Activated naive CD4-positive, alpha-beta T cell treated with anti-CD3 and anti-CD28 coated beads for 36 hours (primary cell): ENCODE measurements around the gene CDK4. TPM values are rescaled to one million over a fixed set of nuclear protein-coding genes. Genes with fewer than 3 reads are reported as not detected.
A peak's percentile ranks its signal among the peaks of the same experiment; 100 is the strongest.

ENCODE experiments used
- CTCF ChIA-PET: fragments of 350-600 bp; sonication (Branson Sonifier 250); formaldehyde crosslinking; loops from one replicate; lab custom pipeline; 2021; ENCODE audit warnings: antibody characterized with exemption; lab: Charles Lee
- DNase-seq: peaks from one replicate; pipeline ENCODE4 v3.0.0-alpha.2; 2020
- H3K27ac Mint-ChIP-seq: one replicate; pipeline ENCODE4 v1.8.0; 2021; ENCODE audit warnings: mild to moderate bottlenecking, mixed read lengths
- H3K27me3 Mint-ChIP-seq: one replicate; pipeline ENCODE4 v1.8.0; 2021; ENCODE audit warnings: low read depth, mixed read lengths
- H3K36me3 Mint-ChIP-seq: one replicate; pipeline ENCODE4 v1.8.0; 2021; ENCODE audit warnings: low read depth, mixed read lengths
- H3K4me1 Mint-ChIP-seq: one replicate; pipeline ENCODE4 v1.8.0; 2021; ENCODE audit warnings: low read depth, mixed read lengths
- H3K4me3 Mint-ChIP-seq: one replicate; pipeline ENCODE4 v1.8.0; 2021; ENCODE audit warnings: mild to moderate bottlenecking, moderate library complexity, mixed read lengths
- H3K9me3 Mint-ChIP-seq: one replicate; pipeline ENCODE4 v1.8.0; 2021; ENCODE audit warnings: mixed read lengths
- intact Hi-C: fragments of 100-400 bp; cut with micrococcal nuclease; formaldehyde crosslinking; loops from one replicate; pipeline ENCODE4 v1.15.1; 2023
- total RNA-seq, 2 experiments: library from RNA; stranded (reverse); gene quantifications; one replicate each; pipeline ENCODE4 v1.2.3, GENCODE V29; 2021

CDK4 gene
- total RNA-seq, 2 experiments from 2014 or later, result 194 to 202 TPM

DNA sequence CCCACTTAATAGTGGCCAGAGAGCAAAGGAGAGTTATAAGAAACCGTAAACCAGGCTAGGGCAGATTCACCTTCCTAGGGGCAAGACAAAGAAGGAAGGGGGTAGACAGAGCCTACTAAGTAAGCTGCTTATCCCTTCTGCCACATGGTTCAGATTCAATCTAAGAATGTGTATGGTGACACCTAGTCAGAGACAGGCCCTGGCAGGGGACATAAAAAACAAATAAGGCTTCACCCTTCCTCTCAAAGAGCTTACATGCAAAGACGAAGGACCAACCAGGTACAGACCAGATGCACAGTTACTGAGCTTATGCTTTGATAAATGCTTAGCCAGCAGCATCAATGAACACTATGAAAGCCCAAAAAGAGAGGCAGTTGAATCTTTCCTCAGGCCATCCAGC, 10.4 kb upstream of the CDK4 start:
- CTCF ChIA-PET, result interaction anchor here (1.0 kb wide), 1 partner anchor 147 kb away, joined by 8 read pairs; no protein-coding TSS in a partner anchor
- Mint-ChIP-seq H3K4me1 (peaks cover 42% of the 10 kb centered on the region), H3K9me3 (no peaks in the 10 kb centered on the region), H3K36me3 (peaks cover 13% of the 10 kb centered on the region), H3K27ac (no peak overlapping the region), H3K4me3 (no peak overlapping the region), H3K27me3 (peaks cover 6% of the 10 kb centered on the region)
- DNase-seq, result no peak
- intact Hi-C loops, result no loop called here

GRCh38 chr12:57761391-57761998, 9.4 kb upstream of the CDK4 start:
- H3K4me3 Mint-ChIP-seq, result no peak overlapping the region
- CTCF ChIA-PET, result interaction anchor here (0.5 to 1.5 kb wide), 4 partner anchors 11 to 148 kb away, joined by 3 to 8 read pairs (median 4); partner anchors contain the start of gene TSFM
- peaks cover 19% of the 10 kb centered on the region for H3K36me3 Mint-ChIP-seq

GRCh38 chr12:57760347-57760982, 8.4 kb upstream of the CDK4 start:
- no peak for DNase-seq
- Mint-ChIP-seq H3K4me3 (no peak overlapping the region), H3K4me1 (peaks cover 40% of the 10 kb centered on the region), H3K36me3 (peaks cover 19% of the 10 kb centered on the region), H3K27me3 (no peaks in the 10 kb centered on the region), H3K9me3 (no peaks in the 10 kb centered on the region), H3K27ac (no peak overlapping the region)
- intact Hi-C loops, result no loop called here
- CTCF ChIA-PET, result interaction anchor here (0.5 to 2.3 kb wide), 11 partner anchors 10 to 145 kb away, joined by 3 to 17 read pairs (median 6); partner anchors contain the start of genes EEF1AKMT3, METTL1 and TSFM

More at GRCh38 chr12:57761391-57761998, 9.4 kb upstream of the CDK4 start:
- intact Hi-C loops, result no loop called here
- H3K27me3 Mint-ChIP-seq, result peaks cover 4% of the 10 kb centered on the region
- no peak for DNase-seq
- H3K4me1 Mint-ChIP-seq, result peaks cover 41% of the 10 kb centered on the region
- no peaks in the 10 kb centered on the region for H3K9me3 Mint-ChIP-seq
- H3K27ac Mint-ChIP-seq, result no peak overlapping the region

DNA sequence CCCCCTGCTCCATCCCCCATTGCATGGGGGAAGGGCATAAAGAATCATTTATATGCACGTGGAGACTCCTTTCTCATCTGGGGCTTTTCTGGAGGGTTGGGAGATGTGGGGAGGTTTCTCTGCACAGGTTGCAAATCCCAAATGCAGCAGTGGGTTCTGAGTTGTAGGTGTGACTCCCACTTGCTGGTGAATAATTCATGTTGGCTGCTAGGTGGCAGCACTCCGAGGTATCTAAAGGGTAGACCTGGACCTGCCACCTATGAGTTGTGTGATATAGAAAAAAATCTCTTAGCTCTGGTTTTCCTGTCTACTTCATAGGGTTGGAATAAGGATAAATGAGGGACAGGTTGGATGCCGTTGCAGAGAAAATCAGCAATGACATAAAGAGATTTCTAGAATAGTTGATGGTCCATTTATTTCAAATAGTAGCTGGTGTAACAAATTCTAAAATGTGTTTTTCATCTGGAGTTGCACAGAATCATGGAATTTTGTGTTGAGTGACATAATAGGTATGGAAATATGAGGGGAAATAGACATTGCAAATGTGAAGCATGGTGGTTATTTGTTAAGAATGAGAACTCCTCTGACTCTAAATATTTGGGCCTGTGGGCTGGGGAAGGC, 7.4 kb upstream of the CDK4 start:
- peak; percentile 63 for DNase-seq
- no peaks in the 10 kb centered on the region for H3K9me3 Mint-ChIP-seq
- H3K27me3 Mint-ChIP-seq, result no peaks in the 10 kb centered on the region
- H3K4me3 Mint-ChIP-seq, result no peak overlapping the region
- peaks cover 19% of the 10 kb centered on the region for H3K36me3 Mint-ChIP-seq
- intact Hi-C loops, result no loop called here
- H3K4me1 Mint-ChIP-seq, result peaks cover 39% of the 10 kb centered on the region
- CTCF ChIA-PET, result interaction anchor here (0.7 to 2.3 kb wide), 22 partner anchors 8 to 179 kb away, joined by 3 to 17 read pairs (median 4); partner anchors contain the start of genes EEF1AKMT3, METTL1, TSFM and TSPAN31
- H3K27ac Mint-ChIP-seq, result no peak overlapping the region

- peaks cover 40% of the 10 kb centered on the region for H3K4me1 Mint-ChIP-seq
- CTCF ChIA-PET, result interaction anchor here (0.6 to 2.3 kb wide), 19 partner anchors 9 to 180 kb away, joined by 3 to 17 read pairs (median 5); partner anchors contain the start of genes TSFM and TSPAN31
- no peaks in the 10 kb centered on the region for H3K9me3 Mint-ChIP-seq
- DNase-seq, result no peak
- no peaks in the 10 kb centered on the region for H3K27me3 Mint-ChIP-seq
- H3K27ac Mint-ChIP-seq, result no peak overlapping the region
- H3K36me3 Mint-ChIP-seq, result peaks cover 18% of the 10 kb centered on the region
- no peak overlapping the region for H3K4me3 Mint-ChIP-seq
- intact Hi-C loops, result no loop called here
These were observed 6.6 kb upstream of the CDK4 start for GRCh38 chr12:57758552-57759359.

- Mint-ChIP-seq H3K9me3 (no peaks in the 10 kb centered on the region), H3K36me3 (peaks cover 10% of the 10 kb centered on the region), H3K27ac (no peak overlapping the region), H3K27me3 (no peaks in the 10 kb centered on the region), H3K4me3 (no peak overlapping the region), H3K4me1 (peaks cover 43% of the 10 kb centered on the region)
- CTCF ChIA-PET, result interaction anchor here (1.2 to 1.6 kb wide), 2 partner anchors 24 to 147 kb away, joined by 6 to 7 read pairs; no protein-coding TSS in a partner anchor
- no peak for DNase-seq
- intact Hi-C loops, result no loop called here
These were observed 5.7 kb upstream of the CDK4 start for GRCh38 chr12:57757771-57758170.

- no peaks in the 10 kb centered on the region for H3K27me3 Mint-ChIP-seq
- H3K36me3 Mint-ChIP-seq, result peaks cover 15% of the 10 kb centered on the region
- peaks cover 51% of the 10 kb centered on the region for H3K4me1 Mint-ChIP-seq
- intact Hi-C loops, result loop anchor here (1.0 kb wide), 4 partner anchors 9 to 149 kb away; no protein-coding TSS in a partner anchor
- H3K9me3 Mint-ChIP-seq, result no peaks in the 10 kb centered on the region
- H3K27ac Mint-ChIP-seq, result no peak overlapping the region
- H3K4me3 Mint-ChIP-seq, result peak overlapping the region; percentile 81
- peak; percentile 77 for DNase-seq
- CTCF ChIA-PET, result interaction anchor here (0.6 to 3.4 kb wide), 26 partner anchors 9 to 274 kb away, joined by 3 to 42 read pairs (median 5); partner anchors contain the start of genes CYP27B1, EEF1AKMT3, METTL1 and TSPAN31
These were observed 4.6 kb upstream of the CDK4 start for GRCh38 chr12:57756406-57757341.

GRCh38 chr12:57755454-57756372, 3.6 kb upstream of the CDK4 start:
- Mint-ChIP-seq H3K4me1 (peaks cover 58% of the 10 kb centered on the region), H3K4me3 (peak overlapping the region; percentile 81), H3K9me3 (no peaks in the 10 kb centered on the region), H3K27ac (no peak overlapping the region), H3K27me3 (no peaks in the 10 kb centered on the region), H3K36me3 (peaks cover 24% of the 10 kb centered on the region)
- intact Hi-C loops, result loop anchor here (1.0 to 2.0 kb wide), 6 partner anchors 10 to 1841 kb away; partner anchors contain the start of gene SLC16A7
- CTCF ChIA-PET, result interaction anchor here (0.6 to 3.4 kb wide), 17 partner anchors 10 to 152 kb away, joined by 3 to 42 read pairs (median 5); partner anchors contain the start of genes CYP27B1, EEF1AKMT3, METTL1 and TSPAN31
- peak; percentile 41 for DNase-seq

- peaks cover 63% of the 10 kb centered on the region for H3K4me1 Mint-ChIP-seq
- CTCF ChIA-PET, result interaction anchor here (1.9 to 3.4 kb wide), 2 partner anchors 11 to 82 kb away, joined by 7 to 42 read pairs; partner anchors contain the start of gene CYP27B1
- no peaks in the 10 kb centered on the region for H3K9me3 Mint-ChIP-seq
- peak overlapping the region; percentile 78 for H3K4me3 Mint-ChIP-seq
- intact Hi-C loops, result loop anchor here (2.0 kb wide), 2 partner anchors 14 to 1842 kb away; partner anchors contain the start of gene SLC16A7
- H3K27me3 Mint-ChIP-seq, result no peaks in the 10 kb centered on the region
- H3K36me3 Mint-ChIP-seq, result peaks cover 29% of the 10 kb centered on the region
- DNase-seq, result no peak
- H3K27ac Mint-ChIP-seq, result no peak overlapping the region
These were observed 3.0 kb upstream of the CDK4 start for GRCh38 chr12:57755194-57755453.
